CD1c-positive myeloid dendritic cell (primary cell): Measurements from ENCODE around the gene NSL1.

ENCODE experiments used
- DNase-seq: peaks from one replicate; pipeline ENCODE4 v3.0.0-alpha.2; 2016; ENCODE audit errors: extremely low spot score

The NSL1 gene

DNA sequence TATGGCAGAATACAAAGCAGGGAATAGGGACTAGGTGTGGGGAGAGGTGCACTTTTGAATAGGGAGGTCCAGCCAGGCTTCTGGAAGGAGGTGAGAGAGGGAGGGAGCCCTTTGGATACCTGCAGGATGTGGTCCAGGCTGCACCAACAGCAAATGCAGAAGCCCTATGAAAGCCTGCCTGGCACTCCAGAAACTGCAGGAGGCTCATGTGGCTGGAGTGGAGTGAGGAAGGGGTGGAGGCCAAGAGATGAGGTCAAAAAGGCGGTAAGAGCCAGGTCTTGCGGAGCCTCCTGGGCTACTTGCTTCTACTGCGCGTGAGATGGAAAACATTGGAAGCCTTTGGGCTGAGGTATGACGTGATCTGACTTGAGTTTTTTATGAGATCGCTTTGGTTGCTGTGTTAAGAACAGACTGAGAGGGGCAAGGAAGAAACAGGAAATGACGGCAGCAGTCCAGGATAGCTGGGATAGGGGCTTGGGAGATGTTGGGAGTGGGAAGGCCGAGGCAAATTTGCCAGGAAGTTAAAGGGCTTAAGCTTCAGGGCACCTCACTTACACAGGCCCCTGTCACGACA is 87.5 kb downstream of the NSL1 start:
- DNase-seq: no peak

DNA sequence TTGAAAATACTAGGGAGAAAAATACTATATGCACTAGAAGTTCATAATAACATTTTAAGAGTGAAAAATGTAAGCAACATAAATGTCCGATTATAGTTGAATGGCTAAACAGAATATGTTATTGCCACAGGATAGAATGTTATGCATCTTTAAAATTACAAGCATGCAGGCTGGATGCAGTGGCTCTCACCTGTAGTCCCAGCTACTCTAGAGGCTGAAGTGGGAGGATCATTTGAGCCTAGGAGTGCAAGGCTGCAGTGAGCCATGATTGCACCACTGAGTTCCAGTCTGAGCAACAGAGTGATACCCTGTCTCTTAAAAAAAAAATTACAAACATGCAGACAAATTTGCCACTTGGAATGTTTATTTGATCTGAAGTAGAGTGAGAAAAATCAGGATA is 88.9 kb downstream of the NSL1 start:
- no peak for DNase-seq

DNA sequence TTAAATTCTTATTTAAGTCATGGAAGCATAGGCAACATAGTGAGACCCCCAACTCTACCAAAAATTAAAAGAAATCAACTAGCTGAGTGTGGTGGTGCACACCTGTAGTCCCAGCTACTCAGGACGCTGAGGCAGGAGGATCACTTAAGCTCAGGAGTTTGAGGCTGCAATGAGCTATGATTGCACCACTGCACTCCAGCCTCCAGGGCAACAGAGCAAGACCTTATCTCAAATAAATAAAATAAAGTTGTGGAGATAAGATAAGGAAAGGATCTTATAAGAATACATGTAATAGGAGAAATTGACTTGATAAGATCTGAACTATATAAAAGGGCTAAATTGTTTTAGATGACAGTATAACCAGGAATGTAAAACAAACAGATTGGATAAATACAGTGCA is 89.7 kb downstream of the NSL1 start:
- DNase-seq: no peak

- peak; percentile 70 for DNase-seq
Measured at GRCh38 chr1:212700892-212701819, 90.4 kb downstream of the NSL1 start.

DNA sequence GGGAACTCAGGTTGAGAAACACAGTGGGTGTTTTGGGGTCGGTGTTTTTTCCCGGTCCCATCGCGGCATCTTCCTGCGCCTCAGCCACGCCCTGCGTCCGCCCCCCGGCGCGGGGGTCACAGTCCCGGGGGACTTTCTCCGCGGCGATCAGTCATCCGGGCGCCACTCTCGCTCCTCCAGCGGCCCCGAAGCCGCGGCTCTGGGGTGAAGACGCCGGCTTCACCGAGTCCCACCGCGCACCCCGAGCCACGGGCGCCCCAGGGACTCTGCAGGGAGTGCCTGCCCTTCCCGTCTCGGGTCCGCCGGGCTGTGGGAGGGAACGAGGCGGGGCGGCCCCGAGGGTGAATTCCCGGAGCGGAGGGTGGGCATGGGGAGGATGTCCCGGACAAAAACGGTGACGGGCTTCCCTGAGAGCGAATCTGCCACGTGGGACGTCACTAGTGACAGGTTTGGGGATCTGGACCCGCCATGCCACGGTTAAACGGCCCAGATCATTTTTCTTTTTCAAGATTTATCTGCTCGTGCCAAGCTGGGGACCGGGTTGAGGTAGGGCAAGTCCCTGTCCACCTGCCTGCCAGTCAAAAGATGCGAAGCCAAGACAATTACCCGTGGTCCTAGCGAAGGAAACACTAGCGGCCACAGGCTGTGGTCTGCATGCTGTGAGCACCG is 91.2 kb downstream of the NSL1 start:
- peak; percentile 77 for DNase-seq

DNA sequence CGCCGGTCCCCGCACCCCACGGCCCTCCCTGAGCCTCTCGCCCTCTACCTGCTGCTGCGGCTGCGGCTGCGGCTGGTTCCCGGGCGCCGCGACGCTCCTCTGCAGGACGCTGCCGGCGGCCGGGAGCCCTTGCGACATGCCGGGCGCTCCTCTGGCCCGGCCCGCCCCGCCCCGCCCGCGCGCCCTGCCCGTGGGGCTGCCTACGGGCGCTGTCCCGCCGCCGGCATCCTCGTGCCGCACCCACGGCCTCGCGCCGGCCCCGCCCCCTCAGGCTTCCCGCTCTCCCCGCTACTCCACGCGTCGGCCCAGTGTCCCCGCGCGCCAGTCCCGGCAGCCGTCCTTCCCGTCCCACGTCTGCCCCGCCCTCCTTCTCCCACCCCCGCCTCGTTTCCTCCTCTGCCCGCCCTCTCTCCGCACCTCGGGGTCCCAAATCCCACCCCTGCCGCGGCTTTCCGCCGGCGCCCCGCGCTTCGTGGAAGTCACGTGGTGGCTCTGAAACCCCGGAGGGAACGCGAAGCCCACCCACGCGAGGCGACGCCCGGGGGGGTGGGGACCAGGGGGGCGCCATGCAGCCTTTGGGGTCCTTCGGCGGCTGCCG is 91.9 kb downstream of the NSL1 start, which contains the start of gene BATF3:
TSS of gene BATF3 (minus strand) at position 216 of the 598 bp plus-strand sequence. CDS start at position 138, 78 bp downstream.
- peak; percentile 83 for DNase-seq

DNA sequence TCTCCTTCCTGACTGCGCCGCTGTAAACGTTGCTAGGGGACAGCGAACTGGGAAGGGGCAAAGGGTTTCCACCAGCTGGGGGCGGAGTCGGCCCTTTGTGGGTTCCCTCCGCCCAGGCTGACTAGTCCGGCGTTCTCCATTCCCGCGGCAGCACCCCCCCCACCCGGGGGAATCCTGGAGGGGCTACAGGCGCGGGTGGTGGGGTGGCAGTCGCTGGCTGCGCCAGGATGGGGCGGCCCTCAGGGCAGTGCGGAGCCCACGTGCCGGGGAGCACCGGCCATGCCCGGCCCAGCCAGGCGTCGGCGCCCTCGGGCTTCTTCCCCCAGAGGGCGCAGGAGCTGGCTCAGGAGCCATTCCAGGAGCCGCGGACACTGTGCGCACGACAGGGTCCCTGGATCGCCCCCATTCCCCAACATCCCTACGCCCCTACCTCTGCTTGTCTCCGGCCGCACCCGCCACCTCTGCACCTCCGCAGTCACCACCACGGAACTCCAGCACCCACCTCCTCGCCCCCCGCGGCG is 92.4 kb downstream of the NSL1 start:
- peak; percentile 78 for DNase-seq

DNA sequence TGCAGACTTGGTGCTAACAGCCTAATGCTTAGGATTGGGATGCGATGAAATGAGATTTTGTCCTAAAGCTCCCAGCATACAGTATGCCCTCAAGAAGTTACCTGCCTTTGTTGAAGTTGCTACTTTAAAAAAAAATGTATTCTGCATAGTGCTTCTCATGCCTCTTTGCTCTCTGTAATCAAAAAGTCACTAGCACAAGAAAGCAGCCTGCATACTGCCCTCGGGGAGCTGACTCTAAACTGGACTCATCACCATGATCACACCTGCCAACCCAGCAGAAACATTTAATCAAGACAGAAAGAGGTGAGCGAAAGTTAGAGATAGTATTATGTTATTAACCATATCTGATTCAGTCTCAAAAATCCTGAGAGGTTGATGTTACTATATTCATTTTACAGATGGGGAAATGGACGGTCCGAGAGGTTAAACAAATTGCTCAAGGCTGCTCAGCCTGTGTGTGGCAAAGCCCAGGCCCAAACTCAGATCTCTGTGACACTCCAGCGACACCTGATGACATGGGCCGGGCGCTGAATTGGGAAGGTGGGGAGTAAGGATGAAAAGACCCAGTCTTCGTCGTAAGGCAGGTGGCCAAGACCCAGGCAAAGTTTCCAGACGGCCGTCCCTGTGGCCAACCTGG is 93.0 kb downstream of the NSL1 start:
- DNase-seq: no peak

DNA sequence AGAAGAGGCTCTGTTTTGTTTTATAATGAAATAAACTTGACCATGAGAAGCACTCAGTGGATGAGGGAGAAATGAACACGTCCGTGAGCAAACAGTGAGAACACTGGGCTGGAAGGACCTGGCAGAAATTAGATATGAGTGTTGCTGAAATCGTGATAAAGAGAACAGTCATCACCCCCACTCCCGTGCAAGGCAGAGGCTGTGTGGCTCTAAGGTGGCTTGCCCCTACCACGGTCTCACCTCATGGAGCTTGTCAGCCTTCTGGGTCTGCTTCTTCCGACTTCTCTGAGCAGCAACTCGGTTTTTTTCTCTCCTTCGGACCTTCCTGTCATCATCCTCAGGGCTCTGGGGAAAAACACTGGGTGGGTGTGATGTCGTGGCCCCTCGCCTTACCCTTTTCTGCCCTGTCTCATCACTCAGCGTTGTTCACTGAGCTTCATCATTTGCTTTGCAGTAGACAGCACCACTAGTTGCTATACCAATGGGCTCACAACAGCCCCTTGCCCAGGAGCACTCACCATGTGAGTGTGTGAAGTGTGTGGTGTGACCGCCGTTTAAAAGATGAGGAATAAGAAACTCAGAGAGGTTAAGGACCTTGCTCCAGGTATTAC is 94.8 kb downstream of the NSL1 start:
- no peak for DNase-seq

GRCh38 chr1:212692774-212693644 is 98.6 kb downstream of the NSL1 start:
- no peak for DNase-seq

- no peak for DNase-seq
Measured at GRCh38 chr1:212691561-212692071, 100.0 kb downstream of the NSL1 start.

- no peak for DNase-seq
Measured at GRCh38 chr1:212690816-212691403, 100.7 kb downstream of the NSL1 start.

DNA sequence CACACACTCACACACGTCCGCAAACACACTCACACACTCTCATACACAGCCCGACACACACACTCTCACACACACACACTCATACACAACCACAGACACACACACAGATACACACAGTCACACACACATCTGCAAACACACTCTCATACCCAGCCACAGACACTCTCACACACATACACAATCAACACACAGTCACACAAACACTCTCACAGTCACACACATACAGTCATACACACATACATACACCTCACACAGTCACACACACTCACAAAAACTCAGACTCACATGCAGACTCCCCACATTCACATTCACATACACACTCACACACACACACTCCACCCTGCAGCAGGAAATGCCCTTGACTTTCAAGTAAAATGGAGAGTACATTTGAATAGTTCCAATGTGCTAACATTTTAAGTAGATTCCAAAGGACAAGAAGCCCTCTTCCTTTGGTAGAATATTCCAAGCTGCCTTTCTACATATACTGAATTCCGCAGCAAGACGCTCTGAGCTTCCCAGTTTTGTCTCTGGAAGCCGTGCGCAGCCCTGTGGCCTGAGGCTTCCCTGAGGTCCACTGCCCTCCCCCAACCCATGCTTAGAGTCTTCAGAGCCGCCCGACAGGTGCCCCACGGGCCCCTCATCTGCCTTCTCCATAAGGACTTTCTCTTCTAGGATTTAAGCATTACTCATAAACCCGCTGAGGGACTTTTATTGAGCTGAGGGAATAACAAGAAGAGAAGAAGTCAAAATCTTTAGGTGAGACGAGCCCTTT is 101.6 kb downstream of the NSL1 start:
- DNase-seq: no peak

DNA sequence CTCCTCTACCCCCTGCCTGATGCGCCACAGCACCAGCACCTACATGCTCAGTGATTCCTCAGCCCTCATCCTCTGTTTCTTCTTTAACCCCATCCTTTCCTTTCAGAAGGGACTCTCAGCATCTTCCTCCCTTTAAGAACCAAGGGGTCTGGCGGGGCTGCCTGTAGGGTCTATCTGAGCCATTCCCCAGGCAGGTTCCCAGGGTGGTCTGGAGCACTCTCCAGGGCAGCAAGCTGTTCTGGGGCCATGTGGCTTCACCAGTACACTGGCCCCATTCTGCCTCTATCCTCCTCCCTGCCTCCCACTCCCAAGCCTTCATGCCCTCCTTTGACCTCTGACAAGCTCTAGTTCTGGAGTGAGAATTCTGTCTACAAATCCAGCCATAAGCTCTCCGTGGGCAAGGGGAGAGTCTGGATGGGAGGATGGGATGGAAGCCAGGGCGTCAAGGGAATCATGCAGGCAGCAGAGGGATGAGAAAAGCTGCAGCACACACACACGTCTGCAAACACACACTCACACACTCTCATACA is 102.3 kb downstream of the NSL1 start:
- no peak for DNase-seq

GRCh38 chr1:212688341-212689047 is 103.1 kb downstream of the NSL1 start:
- no peak for DNase-seq

- DNase-seq: no peak
Measured at GRCh38 chr1:212687811-212688210, 103.8 kb downstream of the NSL1 start.

DNA sequence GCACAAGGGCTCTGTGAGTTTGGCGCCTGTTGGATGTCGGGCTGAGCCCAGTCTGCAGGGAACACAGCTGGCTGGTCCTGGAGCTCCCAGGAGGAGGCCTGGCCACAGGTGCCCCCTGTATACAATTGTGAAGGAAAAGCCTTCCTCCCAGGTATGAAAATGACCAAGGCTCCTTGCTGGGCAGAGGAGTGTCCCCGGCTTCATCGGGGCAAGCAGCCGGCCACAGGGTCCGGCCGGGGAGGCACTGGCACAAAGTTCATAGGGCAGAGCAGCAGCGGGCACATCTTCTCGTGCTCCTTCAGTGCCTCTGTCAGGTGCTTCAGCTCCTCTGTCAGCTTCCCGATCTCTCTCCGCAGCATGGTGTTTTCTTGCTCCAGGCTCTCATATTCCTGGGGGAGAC is 105.0 kb downstream of the NSL1 start:
- no peak for DNase-seq

DNA sequence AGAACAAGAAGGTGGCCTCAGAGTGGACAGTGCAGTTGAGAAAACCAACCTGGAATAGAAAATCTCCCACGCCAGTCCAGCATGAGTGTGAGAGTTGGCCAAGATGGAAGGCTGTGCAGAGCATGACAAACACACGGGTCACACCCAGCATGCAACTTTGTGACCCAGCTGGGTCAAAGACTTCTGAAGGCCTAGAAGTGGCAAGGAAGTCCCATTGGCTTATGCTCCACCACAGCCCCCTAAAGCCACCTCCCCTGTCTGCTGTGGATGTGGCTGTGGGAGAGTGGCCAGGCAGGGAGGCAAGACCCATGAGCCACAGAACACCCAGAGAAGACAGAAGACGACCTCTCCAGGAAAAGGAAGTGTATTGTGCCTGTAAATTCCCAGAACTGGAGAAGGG is 105.5 kb downstream of the NSL1 start:
- no peak for DNase-seq
